Activated naive CD4-positive, alpha-beta T cell treated with anti-CD3 and anti-CD28 coated beads, Interleukin-2, amount 10 ng/mL, durations not matched to agents 7 days and 5 days (primary cell): ENCODE measurements around the gene VRK3.

Experiments
- CTCF ChIA-PET: fragments of 350-600 bp; sonication (Branson Sonifier 250); formaldehyde crosslinking; loops from one replicate; lab custom pipeline; 2021; ENCODE audit warnings: antibody characterized with exemption; lab: Charles Lee
- DNase-seq: peaks from one replicate; pipeline ENCODE4 v3.0.0-alpha.2; 2020
- H3K27ac Mint-ChIP-seq: one replicate; pipeline ENCODE4 v1.8.0; 2021; ENCODE audit warnings: mild to moderate bottlenecking, moderate library complexity, mixed read lengths
- H3K27me3 Mint-ChIP-seq: one replicate; pipeline ENCODE4 v1.8.0; 2021; ENCODE audit warnings: mild to moderate bottlenecking, mixed read lengths
- H3K36me3 Mint-ChIP-seq: one replicate; pipeline ENCODE4 v1.8.0; 2021; ENCODE audit warnings: mixed read lengths
- H3K4me1 Mint-ChIP-seq: one replicate; pipeline ENCODE4 v1.8.0; 2021; ENCODE audit warnings: mixed read lengths
- H3K4me3 Mint-ChIP-seq: one replicate; pipeline ENCODE4 v1.8.0; 2021; ENCODE audit warnings: mild to moderate bottlenecking, moderate library complexity, mixed read lengths
- H3K9me3 Mint-ChIP-seq: one replicate; pipeline ENCODE4 v1.8.0; 2021; ENCODE audit warnings: mixed read lengths

The VRK3 gene

GRCh38 chr19:50016225-50016807 lies 8.9 kb downstream of the VRK3 start:
- Mint-ChIP-seq H3K4me3 (no peak overlapping the region), H3K36me3 (peaks cover 48% of the 10 kb centered on the region), H3K27me3 (no peaks in the 10 kb centered on the region), H3K9me3 (no peaks in the 10 kb centered on the region), H3K27ac (no peak overlapping the region), H3K4me1 (no peaks in the 10 kb centered on the region)
- CTCF ChIA-PET: no interaction called here
- no peak for DNase-seq

- no peak overlapping the region for H3K4me3 Mint-ChIP-seq
- H3K27me3 Mint-ChIP-seq: no peaks in the 10 kb centered on the region
- peaks cover 40% of the 10 kb centered on the region for H3K36me3 Mint-ChIP-seq
- peak overlapping the region; percentile 42 for H3K27ac Mint-ChIP-seq
- DNase-seq: peak; percentile 30
- no peaks in the 10 kb centered on the region for H3K9me3 Mint-ChIP-seq
- CTCF ChIA-PET: no interaction called here
- peaks cover 17% of the 10 kb centered on the region for H3K4me1 Mint-ChIP-seq
These were observed 16.6 kb downstream of the VRK3 start for GRCh38 chr19:50008532-50008931.

- CTCF ChIA-PET: no interaction called here
- Mint-ChIP-seq H3K27me3 (no peaks in the 10 kb centered on the region), H3K9me3 (no peaks in the 10 kb centered on the region), H3K4me3 (no peak overlapping the region), H3K36me3 (peaks cover 40% of the 10 kb centered on the region), H3K27ac (peak overlapping the region; percentile 20), H3K4me1 (peaks cover 22% of the 10 kb centered on the region)
- DNase-seq: no peak
These were observed 17.2 kb downstream of the VRK3 start for GRCh38 chr19:50007947-50008346.

- peaks cover 26% of the 10 kb centered on the region for H3K4me1 Mint-ChIP-seq
- H3K27ac Mint-ChIP-seq: no peak overlapping the region
- no peaks in the 10 kb centered on the region for H3K27me3 Mint-ChIP-seq
- DNase-seq: no peak
- no peaks in the 10 kb centered on the region for H3K9me3 Mint-ChIP-seq
- peaks cover 43% of the 10 kb centered on the region for H3K36me3 Mint-ChIP-seq
- CTCF ChIA-PET: no interaction called here
- no peak overlapping the region for H3K4me3 Mint-ChIP-seq
These were observed 18.0 kb downstream of the VRK3 start for GRCh38 chr19:50007170-50007569.

GRCh38 chr19:50005428-50005827 lies 19.7 kb downstream of the VRK3 start:
- Mint-ChIP-seq H3K27ac (no peak overlapping the region), H3K27me3 (no peaks in the 10 kb centered on the region), H3K4me1 (peaks cover 26% of the 10 kb centered on the region), H3K9me3 (no peaks in the 10 kb centered on the region), H3K4me3 (no peak overlapping the region), H3K36me3 (peaks cover 49% of the 10 kb centered on the region)
- no peak for DNase-seq
- CTCF ChIA-PET: interaction anchor here (2.0 kb wide), 1 partner anchor 12 kb away, joined by 4 read pairs; no protein-coding TSS in a partner anchor

GRCh38 chr19:50003810-50004419 lies 21.3 kb downstream of the VRK3 start:
- DNase-seq: peak; percentile 38
- Mint-ChIP-seq H3K9me3 (no peaks in the 10 kb centered on the region), H3K36me3 (peaks cover 57% of the 10 kb centered on the region), H3K27me3 (no peaks in the 10 kb centered on the region), H3K4me1 (peaks cover 26% of the 10 kb centered on the region), H3K27ac (peak overlapping the region; percentile 75), H3K4me3 (no peak overlapping the region)
- CTCF ChIA-PET: interaction anchor here (1.0 to 1.3 kb wide), 2 partner anchors 66 to 132 kb away, joined by 3 to 5 read pairs; no protein-coding TSS in a partner anchor

GRCh38 chr19:50003254-50003788 lies 21.9 kb downstream of the VRK3 start:
- no peaks in the 10 kb centered on the region for H3K9me3 Mint-ChIP-seq
- peaks cover 52% of the 10 kb centered on the region for H3K36me3 Mint-ChIP-seq
- H3K4me3 Mint-ChIP-seq: no peak overlapping the region
- H3K27me3 Mint-ChIP-seq: no peaks in the 10 kb centered on the region
- no peak for DNase-seq
- H3K4me1 Mint-ChIP-seq: peaks cover 26% of the 10 kb centered on the region
- no peak overlapping the region for H3K27ac Mint-ChIP-seq
- CTCF ChIA-PET: interaction anchor here (1.0 to 1.3 kb wide), 2 partner anchors 65 to 133 kb away, joined by 3 to 5 read pairs; no protein-coding TSS in a partner anchor

GRCh38 chr19:50002386-50002960 lies 22.7 kb downstream of the VRK3 start:
- H3K27ac Mint-ChIP-seq: no peak overlapping the region

GRCh38 chr19:50001775-50002174 lies 23.4 kb downstream of the VRK3 start:
- no peak for DNase-seq
- no peak overlapping the region for H3K27ac Mint-ChIP-seq
- CTCF ChIA-PET: interaction anchor here (1.6 kb wide), 1 partner anchor 16 kb away, joined by 5 read pairs; no protein-coding TSS in a partner anchor
- H3K36me3 Mint-ChIP-seq: peaks cover 47% of the 10 kb centered on the region
- no peak overlapping the region for H3K4me3 Mint-ChIP-seq
- peaks cover 26% of the 10 kb centered on the region for H3K4me1 Mint-ChIP-seq
- no peaks in the 10 kb centered on the region for H3K27me3 Mint-ChIP-seq
- no peaks in the 10 kb centered on the region for H3K9me3 Mint-ChIP-seq

More at GRCh38 chr19:50002386-50002960, 22.7 kb downstream of the VRK3 start:
- no peak for DNase-seq
- H3K27me3 Mint-ChIP-seq: no peaks in the 10 kb centered on the region
- peaks cover 26% of the 10 kb centered on the region for H3K4me1 Mint-ChIP-seq
- H3K9me3 Mint-ChIP-seq: no peaks in the 10 kb centered on the region
- H3K4me3 Mint-ChIP-seq: no peak overlapping the region
- peaks cover 50% of the 10 kb centered on the region for H3K36me3 Mint-ChIP-seq
- CTCF ChIA-PET: interaction anchor here (1.6 kb wide), 1 partner anchor 17 kb away, joined by 5 read pairs; no protein-coding TSS in a partner anchor

GRCh38 chr19:50000841-50001557 lies 24.2 kb downstream of the VRK3 start:
- H3K4me1 Mint-ChIP-seq: peaks cover 26% of the 10 kb centered on the region
- H3K36me3 Mint-ChIP-seq: peaks cover 47% of the 10 kb centered on the region
- H3K27me3 Mint-ChIP-seq: no peaks in the 10 kb centered on the region
- no peaks in the 10 kb centered on the region for H3K9me3 Mint-ChIP-seq
- H3K27ac Mint-ChIP-seq: no peak overlapping the region
- CTCF ChIA-PET: no interaction called here
- no peak overlapping the region for H3K4me3 Mint-ChIP-seq
- DNase-seq: no peak

GRCh38 chr19:50000038-50000840 lies 24.9 kb downstream of the VRK3 start:
- Mint-ChIP-seq H3K27me3 (no peaks in the 10 kb centered on the region), H3K27ac (no peak overlapping the region), H3K4me1 (peaks cover 26% of the 10 kb centered on the region), H3K9me3 (no peaks in the 10 kb centered on the region), H3K36me3 (peaks cover 51% of the 10 kb centered on the region), H3K4me3 (no peak overlapping the region)
- CTCF ChIA-PET: no interaction called here
- DNase-seq: no peak

GRCh38 chr19:49999371-50000010 lies 25.7 kb downstream of the VRK3 start:
- Mint-ChIP-seq H3K27ac (no peak overlapping the region), H3K9me3 (no peaks in the 10 kb centered on the region), H3K27me3 (no peaks in the 10 kb centered on the region), H3K4me1 (peaks cover 19% of the 10 kb centered on the region), H3K4me3 (no peak overlapping the region), H3K36me3 (peaks cover 52% of the 10 kb centered on the region)
- DNase-seq: no peak
- CTCF ChIA-PET: no interaction called here

- H3K36me3 Mint-ChIP-seq: peaks cover 49% of the 10 kb centered on the region
- H3K9me3 Mint-ChIP-seq: no peaks in the 10 kb centered on the region
- H3K4me1 Mint-ChIP-seq: peaks cover under 1% of the 10 kb centered on the region
- DNase-seq: peak; percentile 35
- no peak overlapping the region for H3K27ac Mint-ChIP-seq
- no peak overlapping the region for H3K4me3 Mint-ChIP-seq
- CTCF ChIA-PET: no interaction called here
- no peaks in the 10 kb centered on the region for H3K27me3 Mint-ChIP-seq
These were observed 27.5 kb downstream of the VRK3 start for GRCh38 chr19:49997709-49998108.
